Measurements from ENCODE around the gene ZNF681. TPM values are rescaled to one million over a fixed set of nuclear protein-coding genes. Genes with fewer than 3 reads are reported as not detected.

Gene ZNF681
- 0.22 and 0.86 TPM in 2 replicates for total RNA-seq

DNA sequence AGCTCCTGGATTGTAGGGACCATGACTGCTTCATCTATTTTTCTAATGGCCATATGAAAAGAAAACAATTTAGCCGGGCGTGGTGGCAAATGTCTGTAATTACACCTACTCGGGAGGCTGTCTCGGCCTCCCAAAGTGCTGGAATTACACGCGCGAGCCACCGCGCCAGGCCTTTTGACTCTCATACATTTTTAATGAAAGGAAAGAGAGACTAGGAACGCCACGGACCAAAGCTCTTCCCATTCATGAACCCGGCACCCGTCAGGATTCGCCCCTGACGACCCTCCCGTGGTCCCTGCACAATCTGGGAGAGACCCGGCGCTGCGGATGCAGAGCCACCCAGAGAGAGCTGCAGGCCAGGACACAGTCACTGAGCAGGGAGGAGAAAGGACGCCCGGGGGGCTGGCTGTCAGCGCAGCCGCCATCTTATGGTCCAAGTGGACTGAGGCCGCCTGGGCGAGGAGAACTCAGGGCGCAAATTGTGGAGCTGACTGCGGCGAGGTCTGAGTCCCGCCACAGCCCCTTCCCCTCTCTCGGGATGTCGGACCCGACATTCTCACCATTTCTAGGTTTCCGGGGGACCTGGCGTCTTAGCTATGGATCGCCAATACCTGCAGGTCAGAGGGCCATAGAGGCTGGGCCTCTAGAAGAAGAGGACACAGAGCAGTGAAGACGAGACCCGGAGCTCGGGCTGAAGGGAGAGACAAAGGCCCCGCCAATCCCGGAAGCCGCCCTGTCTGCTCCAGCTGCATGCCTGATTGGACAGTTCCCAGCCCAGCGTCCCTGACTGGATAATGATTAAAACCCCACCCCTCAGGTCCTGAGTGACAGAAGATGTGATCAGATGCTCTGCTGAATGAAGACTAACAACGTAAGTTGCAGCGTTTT is at the start of gene ZNF681:
Gene ZNF681 (minus strand): TSS at position 705 of the 888 bp plus-strand sequence. CDS start 142 bp downstream, at position 563.

Other genes starting within 250 kb of the ZNF681 start
- 2.8 and 6.7 TPM in 2 replicates for gene ZNF675, start 71.7 kb downstream of the ZNF681 start, total RNA-seq
- 0.66 and 8.9 TPM in 2 replicates for gene ZNF726, start 156.0 kb upstream of the ZNF681 start, total RNA-seq